H1 (cell line): ENCODE measurements around the gene CMBL. TPM values are rescaled to one million over a fixed set of nuclear protein-coding genes. Genes with fewer than 3 reads are reported as not detected.
A peak's percentile ranks its signal among the peaks of the same experiment; 100 is the strongest.

Source experiments
- ASH2L ChIP-seq: fragments of 200-600, 300-600 bp; sonication (generic); IDR thresholded peaks from one replicate; pipeline ENCODE4 v1.7.1; 2017; ENCODE audit warnings: low read length
- EGR1 ChIP-seq: IDR thresholded peaks from 2 replicates; pipeline ENCODE4 v1.6.1; 2011; ENCODE audit warnings: low read depth, low read length, borderline replicate concordance
- GABPA ChIP-seq: IDR thresholded peaks from 2 replicates; pipeline ENCODE4 v1.6.1; 2011; ENCODE audit warnings: mild to moderate bottlenecking, low read length, moderate library complexity, borderline replicate concordance; ENCODE audit not compliant: insufficient read depth
- GTF2F1 ChIP-seq: IDR thresholded peaks from 2 replicates; pipeline ENCODE4 v1.6.1; 2012; ENCODE audit warnings: low read depth, low read length, improper control_type of control experiment, borderline replicate concordance
- HDAC6 ChIP-seq: IDR thresholded peaks from one replicate; pipeline ENCODE4 v1.7.1; 2012; ENCODE audit warnings: low read depth, mild to moderate bottlenecking, inconsistent platforms, low read length, moderate library complexity
- MAFK ChIP-seq: IDR thresholded peaks from 2 replicates; pipeline ENCODE4 v1.6.1; 2012; ENCODE audit warnings: low read depth, mild to moderate bottlenecking, improper control_type of control experiment, low read length
- MAX ChIP-seq: IDR thresholded peaks from 2 replicates; pipeline ENCODE4 v1.6.1; 2012; ENCODE audit warnings: inconsistent platforms
- NRF1 ChIP-seq: IDR thresholded peaks from 2 replicates; pipeline ENCODE4 v1.6.1; 2011; ENCODE audit warnings: mild to moderate bottlenecking, low read depth, low read length, improper control_type of control experiment
- PHF8 ChIP-seq: fragments of 200-600 bp; sonication (generic); conservative IDR thresholded peaks from 2 replicates; pipeline ENCODE4 v1.7.1; 2012; ENCODE audit warnings: low read depth, mild to moderate bottlenecking, inconsistent platforms, low read length, moderate library complexity
- RAD21 ChIP-seq, 2 experiments: IDR thresholded peaks in 1 of 2; conservative IDR thresholded peaks in 1 of 2; 2 replicates each; pipeline ENCODE4 v1.6.1; 2011; ENCODE audit warnings: low read depth in 2 of 2, low read length in 2 of 2, improper control_type of control experiment in 1 of 2, inconsistent platforms in 1 of 2, mild to moderate bottlenecking in 1 of 2, moderate library complexity in 1 of 2
- RFX5 ChIP-seq: IDR thresholded peaks from 2 replicates; pipeline ENCODE4 v1.6.1; 2011; ENCODE audit warnings: low read depth, low read length, improper control_type of control experiment, borderline replicate concordance
- SIRT6 ChIP-seq: IDR thresholded peaks from one replicate; pipeline ENCODE4 v1.7.1; 2012; ENCODE audit warnings: low read length, inconsistent platforms
- SP1 ChIP-seq: IDR thresholded peaks from 2 replicates; pipeline ENCODE4 v1.6.1; 2011; ENCODE audit warnings: low read depth, low read length
- SP2 ChIP-seq: IDR thresholded peaks from 2 replicates; pipeline ENCODE4 v1.6.1; 2012; ENCODE audit warnings: mild to moderate bottlenecking, low read length, inconsistent platforms
- SRF ChIP-seq: IDR thresholded peaks from 2 replicates; pipeline ENCODE4 v1.6.1; 2011; ENCODE audit warnings: mild to moderate bottlenecking, low read depth, low read length, moderate library complexity
- TAF1 ChIP-seq: IDR thresholded peaks from 2 replicates; pipeline ENCODE4 v1.6.1; 2011; ENCODE audit warnings: mild to moderate bottlenecking, low read depth, low read length
- TAF7 ChIP-seq: optimal IDR thresholded peaks from 2 replicates; pipeline ENCODE3; 2011; ENCODE audit warnings: low read depth, mild to moderate bottlenecking, inconsistent platforms, low read length, moderate library complexity, borderline replicate concordance
- TCF12 ChIP-seq: IDR thresholded peaks from 2 replicates; pipeline ENCODE4 v1.6.1; 2011; ENCODE audit warnings: low read depth, mild to moderate bottlenecking, low read length
- ZNF274 ChIP-seq: IDR thresholded peaks from 2 replicates; pipeline ENCODE4 v1.7.0; 2012; ENCODE audit warnings: low read length, borderline replicate concordance; ENCODE audit errors: extremely low read depth
- polyA plus RNA-seq, 7 experiments: library from polyadenylated mRNA; depleted of rRNA in 3 of 7; stranded (reverse) in 5 of 7; unstranded in 2 of 7; fragments of >200 nt in 5 of 7; fragments of 200-250 nt in 2 of 7; gene quantifications; 1 replicate in 5 of 7; 2 replicates in 1 of 7; 4 replicates in 1 of 7; pipeline versions ENCODE4 v1.2.1 to v1.2.3, GENCODE V29; 2011 to 2013; ENCODE audit warnings: missing spikeins in 2 of 7, mixed read lengths in 2 of 7
- total RNA-seq: library from RNA; stranded (reverse); fragmentation: NEBNext Ultra II Directional; extraction: Animal tissue kit (Norgen Biotek cat#: 25700); gene quantifications from 2 replicates; pipeline ENCODE4 v1.2.1, GENCODE V29; 2021

Gene CMBL
- total and polyA plus RNA-seq, 2 of the 8 experiments (the other 6 are each of a cell fraction or from before 2014, with no cell fraction given), result 27.9 to 32.1 TPM

DNA sequence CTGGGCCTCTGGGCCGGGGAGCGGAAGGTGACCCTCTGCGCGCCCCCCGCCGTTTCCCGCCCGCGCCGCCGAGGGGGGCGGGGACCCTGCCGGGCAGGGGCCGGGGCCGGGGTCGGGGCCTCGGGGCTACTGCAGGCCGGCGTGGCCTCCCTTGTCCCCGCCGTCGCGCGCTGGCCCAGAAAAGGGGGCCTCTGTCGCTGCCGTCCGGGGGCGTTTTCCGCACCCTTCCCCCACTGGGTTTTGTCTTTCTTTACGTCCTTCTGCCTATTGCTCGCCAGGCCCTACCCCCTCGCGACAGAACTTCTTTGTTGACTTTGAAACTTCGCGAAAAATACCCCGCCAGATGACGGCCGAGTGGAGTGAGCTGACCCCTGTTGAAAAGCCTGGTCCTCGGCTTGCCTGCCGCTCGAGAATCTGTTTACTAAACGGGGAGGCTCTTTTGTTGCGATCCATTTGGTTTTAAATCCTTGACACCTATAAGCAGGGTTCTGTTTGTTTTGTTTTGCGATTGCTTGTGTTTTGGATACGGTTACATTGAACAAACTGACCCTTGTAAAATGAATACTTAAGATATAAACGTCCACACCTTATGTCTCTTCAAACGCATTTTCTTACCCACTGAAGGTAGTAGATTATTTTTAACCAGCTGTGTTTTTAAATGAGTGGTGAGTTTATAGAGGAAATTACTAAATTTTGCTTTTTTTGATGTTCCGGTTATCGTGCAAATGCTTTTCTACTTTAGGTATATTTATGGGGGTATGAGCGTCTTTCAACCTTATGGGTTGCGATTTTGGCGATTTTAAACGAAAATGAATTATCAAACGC lies 46.6 kb upstream of the CMBL start (continued):
- no peak for TF ChIP-seq RAD21 (IDR thresholded peaks at IDR 0.05 in 1 of 2, conservative IDR thresholded peaks at IDR 0.05 in 1 of 2; ENCODE audit: low read depth in 2 of 2, low read length in 2 of 2)
- TF ChIP-seq TCF12, result no peak
- TF ChIP-seq TAF1, result no peak
- no peak for TF ChIP-seq GABPA
- peak; percentile 54; the same call in 1 of the 2 replicates for TF ChIP-seq PHF8
- no peak for TF ChIP-seq MAX
- TF ChIP-seq SRF, result no peak
- no peak for TF ChIP-seq SIRT6
- no peak for TF ChIP-seq SP1
- TF ChIP-seq EGR1, result no peak
- no peak for TF ChIP-seq TAF7
- TF ChIP-seq SP2, result no peak
- no peak for TF ChIP-seq RFX5
- no peak for TF ChIP-seq NRF1
- peak; percentile 53 for TF ChIP-seq ASH2L
- TF ChIP-seq ZNF274, result no peak
- TF ChIP-seq GTF2F1, result no peak
- TF ChIP-seq HDAC6, result no peak
- TF ChIP-seq MAFK, result no peak
